ENCODE measurements around the gene TGM1. TPM values are rescaled to one million over a fixed set of nuclear protein-coding genes. Genes with fewer than 3 reads are reported as not detected.
A peak's percentile ranks its signal among the peaks of the same experiment; 100 is the strongest.

TGM1 gene
- total RNA-seq, 1 donor from 2014 or later: 10.1 TPM

DNA sequence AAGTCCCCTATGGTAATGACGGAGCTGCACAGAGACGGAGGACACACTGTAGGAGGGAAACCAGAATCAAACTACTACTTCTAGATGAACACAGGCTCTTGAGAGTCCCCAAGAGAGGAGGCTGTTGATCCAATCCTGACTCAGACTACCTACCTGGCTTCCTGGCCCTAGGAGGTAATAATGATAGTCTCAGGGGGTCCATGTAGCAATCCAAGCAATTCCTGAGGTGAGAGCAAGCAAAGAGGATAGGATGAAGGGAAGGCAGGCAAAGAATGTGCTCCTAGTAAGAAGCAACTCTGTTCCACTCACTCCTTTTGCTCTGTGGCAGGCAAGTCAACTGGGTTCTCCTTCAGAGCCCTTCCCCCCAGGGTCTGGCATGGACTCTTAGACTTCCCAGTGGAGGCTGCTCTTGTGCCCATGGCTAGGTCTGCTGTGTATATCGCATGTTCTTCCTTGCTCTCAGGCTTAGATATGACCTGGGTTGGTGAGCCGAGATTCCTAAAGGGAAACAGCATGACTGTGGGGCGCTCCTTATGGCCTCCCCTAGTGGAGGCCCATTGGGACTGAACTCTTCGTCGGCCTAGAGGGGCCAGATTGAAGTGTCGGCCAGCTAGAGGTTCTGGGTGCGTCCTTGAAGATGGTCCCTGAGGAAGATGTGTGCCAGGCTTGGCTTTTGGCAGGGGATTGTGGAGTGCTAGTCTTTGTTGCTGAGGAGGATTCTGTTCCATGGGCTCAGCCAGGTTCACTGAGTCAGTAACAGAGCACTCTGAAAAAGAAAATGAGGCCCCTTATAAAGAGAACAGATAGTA is 22.7 kb downstream of the TGM1 start:
- Mint-ChIP-seq H3K27ac (peak overlapping the region; percentile 75), H3K4me1 (ENCODE audit: unreplicated experiment) (peaks cover 20% of the 10 kb centered on the region), H3K4me3 (peak overlapping the region; percentile 95), H3K9me3 (no peaks in the 10 kb centered on the region), H3K36me3 (peaks cover 29% of the 10 kb centered on the region), H3K27me3 (no peaks in the 10 kb centered on the region)
- TF ChIP-seq, protein P1, sequence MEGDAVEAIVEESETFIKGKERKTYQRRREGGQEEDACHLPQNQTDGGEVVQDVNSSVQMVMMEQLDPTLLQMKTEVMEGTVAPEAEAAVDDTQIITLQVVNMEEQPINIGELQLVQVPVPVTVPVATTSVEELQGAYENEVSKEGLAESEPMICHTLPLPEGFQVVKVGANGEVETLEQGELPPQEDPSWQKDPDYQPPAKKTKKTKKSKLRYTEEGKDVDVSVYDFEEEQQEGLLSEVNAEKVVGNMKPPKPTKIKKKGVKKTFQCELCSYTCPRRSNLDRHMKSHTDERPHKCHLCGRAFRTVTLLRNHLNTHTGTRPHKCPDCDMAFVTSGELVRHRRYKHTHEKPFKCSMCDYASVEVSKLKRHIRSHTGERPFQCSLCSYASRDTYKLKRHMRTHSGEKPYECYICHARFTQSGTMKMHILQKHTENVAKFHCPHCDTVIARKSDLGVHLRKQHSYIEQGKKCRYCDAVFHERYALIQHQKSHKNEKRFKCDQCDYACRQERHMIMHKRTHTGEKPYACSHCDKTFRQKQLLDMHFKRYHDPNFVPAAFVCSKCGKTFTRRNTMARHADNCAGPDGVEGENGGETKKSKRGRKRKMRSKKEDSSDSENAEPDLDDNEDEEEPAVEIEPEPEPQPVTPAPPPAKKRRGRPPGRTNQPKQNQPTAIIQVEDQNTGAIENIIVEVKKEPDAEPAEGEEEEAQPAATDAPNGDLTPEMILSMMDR (conservative IDR thresholded peaks at IDR 0.05): no peak
- DNase-seq (ENCODE audit: extremely low spot score, unreplicated experiment): no peak

GRCh38 chr14:24238527-24239037 is 24.4 kb downstream of the TGM1 start:
- Mint-ChIP-seq H3K36me3 (peaks cover 29% of the 10 kb centered on the region), H3K4me1 (ENCODE audit: unreplicated experiment) (peaks cover 29% of the 10 kb centered on the region), H3K4me3 (peak overlapping the region; percentile 73), H3K27ac (peak overlapping the region; percentile 92), H3K9me3 (no peaks in the 10 kb centered on the region), H3K27me3 (no peaks in the 10 kb centered on the region)
- TF ChIP-seq, protein P1 (conservative IDR thresholded peaks at IDR 0.05): no peak
- no peak for DNase-seq (ENCODE audit: extremely low spot score, unreplicated experiment)

GRCh38 chr14:24238123-24238522 is 24.9 kb downstream of the TGM1 start:
- no peak for DNase-seq (ENCODE audit: extremely low spot score, unreplicated experiment)
- Mint-ChIP-seq H3K36me3 (peaks cover 29% of the 10 kb centered on the region), H3K4me1 (ENCODE audit: unreplicated experiment) (peaks cover 32% of the 10 kb centered on the region)

GRCh38 chr14:24237463-24237955 is 25.5 kb downstream of the TGM1 start:
- H3K4me1 Mint-ChIP-seq (ENCODE audit: unreplicated experiment): peaks cover 32% of the 10 kb centered on the region
- H3K27me3 Mint-ChIP-seq: no peaks in the 10 kb centered on the region
- TF ChIP-seq, protein P1 (conservative IDR thresholded peaks at IDR 0.05): no peak
- peak overlapping the region; percentile 92 for H3K27ac Mint-ChIP-seq
- H3K4me3 Mint-ChIP-seq: peak overlapping the region; percentile 73
- no peaks in the 10 kb centered on the region for H3K9me3 Mint-ChIP-seq
- no peak for DNase-seq (ENCODE audit: extremely low spot score, unreplicated experiment)
- H3K36me3 Mint-ChIP-seq: peaks cover 29% of the 10 kb centered on the region

More at GRCh38 chr14:24238123-24238522, 24.9 kb downstream of the TGM1 start:
- H3K9me3 Mint-ChIP-seq: no peaks in the 10 kb centered on the region
- H3K4me3 Mint-ChIP-seq: peak overlapping the region; percentile 73
- no peaks in the 10 kb centered on the region for H3K27me3 Mint-ChIP-seq
- TF ChIP-seq, protein P1 (conservative IDR thresholded peaks at IDR 0.05): no peak
- H3K27ac Mint-ChIP-seq: peak overlapping the region; percentile 92

GRCh38 chr14:24236689-24237462 is 26.1 kb downstream of the TGM1 start:
- Mint-ChIP-seq H3K4me1 (ENCODE audit: unreplicated experiment) (peaks cover 32% of the 10 kb centered on the region), H3K4me3 (no peak overlapping the region), H3K27me3 (no peaks in the 10 kb centered on the region)

More at GRCh38 chr14:24236689-24237462, 26.1 kb downstream of the TGM1 start:
- H3K9me3 Mint-ChIP-seq: no peaks in the 10 kb centered on the region
- DNase-seq (ENCODE audit: extremely low spot score, unreplicated experiment): no peak
- TF ChIP-seq, protein P1 (conservative IDR thresholded peaks at IDR 0.05): no peak
- peaks cover 29% of the 10 kb centered on the region for H3K36me3 Mint-ChIP-seq
- H3K27ac Mint-ChIP-seq: no peak overlapping the region

Data from type B pancreatic cell (in vitro differentiated cells).